Spleen (tissue), 7 donors: ENCODE results near the gene MECP2.

Experiments used
- CTCF ChIP-seq, 11 experiments: fragments of 200-600 bp in 7 of 11; fragments of 450-650 bp in 4 of 11; sonication (generic) in 4 of 11; IDR thresholded peaks in 8 of 11; conservative IDR thresholded peaks in 3 of 11; 1 replicate in 7 of 11; 2 replicates in 4 of 11; pipeline versions ENCODE4 v1.4.0 to v1.8.0; 2016 to 2021; ENCODE audit warnings: antibody characterized with exemption in 11 of 11, inconsistent platforms in 4 of 11, mild to moderate bottlenecking in 1 of 11
- POLR2A ChIP-seq, 3 donors: fragments of 450-650 bp; IDR thresholded peaks; one replicate each; pipeline ENCODE4 v1.5.1; 2017; ENCODE audit warnings: antibody characterized with exemption in 3 of 3, mild to moderate bottlenecking in 1 of 3
- POLR2AphosphoS5 ChIP-seq, 3 donors: sonication (generic); formaldehyde crosslinking; IDR thresholded peaks; one replicate each; pipeline ENCODE4 v1.5.1; 2017; ENCODE audit warnings: antibody characterized with exemption in 3 of 3
- donor health status: DM: no; HTN: no; CAD: no; lungs with moderate emphysema.
- donor health status: DM: no; HTN: no; CAD: no.
- donor health status: DM: no; HTN: no; CAD: no.

GRCh38 chrX:154097003-154097588, 421 bp downstream of the MECP2 start:
- peak in 1 of 11 experiments; percentile 15 for TF ChIP-seq CTCF (IDR thresholded peaks at IDR 0.05 in 8 of 11, conservative IDR thresholded peaks at IDR 0.05 in 3 of 11)
- no peak for TF ChIP-seq POLR2A (IDR thresholded peaks at IDR 0.05)
- peak in 2 of 3 donors; percentile 6 to 40 for TF ChIP-seq POLR2AphosphoS5 (IDR thresholded peaks at IDR 0.05)
